ENCODE measurements around the gene CRISPLD2.

Gene CRISPLD2

GRCh38 chr16:84922351-84923120 lies 102.8 kb downstream of the CRISPLD2 start:
- no peaks in the 10 kb centered on the region for H3K36me3 ChIP-seq
- no peaks in the 10 kb centered on the region for H3K27me3 ChIP-seq
- TF ChIP-seq CTCF (IDR thresholded peaks at IDR 0.05), result no peak
- H3K4me1 ChIP-seq (ENCODE audit: control insufficient read depth in 1 of 2, insufficient read depth in 1 of 2, low read depth in 1 of 2, low read length in 1 of 2), result peaks cover 13 to 22% of the 10 kb centered on the region in 2 experiments
- peak overlapping the region; percentile 50 for H3K27ac ChIP-seq
- no peaks in the 10 kb centered on the region for H3K9me3 ChIP-seq
- no peak overlapping the region for H3K4me3 ChIP-seq (ENCODE audit: low read depth in 1 of 2, low read length in 1 of 2)

GRCh38 chr16:84924331-84925091 lies 104.7 kb downstream of the CRISPLD2 start:
- no peak for TF ChIP-seq CTCF (IDR thresholded peaks at IDR 0.05)
- no peaks in the 10 kb centered on the region for H3K9me3 ChIP-seq
- H3K4me3 ChIP-seq (ENCODE audit: low read depth in 1 of 2, low read length in 1 of 2), result no peak overlapping the region

GRCh38 chr16:84925092-84925772 lies 105.4 kb downstream of the CRISPLD2 start:
- Histone ChIP-seq H3K27ac (peak overlapping the region; percentile 25), H3K36me3 (no peaks in the 10 kb centered on the region), H3K4me1 (ENCODE audit: control insufficient read depth in 1 of 2, insufficient read depth in 1 of 2, low read depth in 1 of 2, low read length in 1 of 2) (peaks cover 13 to 22% of the 10 kb centered on the region in 2 experiments), H3K9me3 (no peaks in the 10 kb centered on the region), H3K27me3 (no peaks in the 10 kb centered on the region), H3K4me3 (ENCODE audit: low read depth in 1 of 2, low read length in 1 of 2) (no peak overlapping the region)
- TF ChIP-seq CTCF (IDR thresholded peaks at IDR 0.05), result peak; percentile 86

More at GRCh38 chr16:84924331-84925091, 104.7 kb downstream of the CRISPLD2 start:
- Histone ChIP-seq H3K4me1 (ENCODE audit: control insufficient read depth in 1 of 2, insufficient read depth in 1 of 2, low read depth in 1 of 2, low read length in 1 of 2) (peaks cover 13 to 22% of the 10 kb centered on the region in 2 experiments), H3K36me3 (no peaks in the 10 kb centered on the region), H3K27ac (peak overlapping the region; percentile 25), H3K27me3 (no peaks in the 10 kb centered on the region)

- no peak for TF ChIP-seq CTCF (IDR thresholded peaks at IDR 0.05)
- no peaks in the 10 kb centered on the region for H3K27me3 ChIP-seq
- H3K4me1 ChIP-seq (ENCODE audit: control insufficient read depth in 1 of 2, insufficient read depth in 1 of 2, low read depth in 1 of 2, low read length in 1 of 2), result peaks cover 13 to 22% of the 10 kb centered on the region in 2 experiments
Measured at GRCh38 chr16:84925773-84926372, 106.1 kb downstream of the CRISPLD2 start.

GRCh38 chr16:84926462-84926861 lies 106.7 kb downstream of the CRISPLD2 start:
- peak overlapping the region; percentile 8 for H3K27ac ChIP-seq
- TF ChIP-seq CTCF (IDR thresholded peaks at IDR 0.05), result no peak
- H3K9me3 ChIP-seq, result no peaks in the 10 kb centered on the region
- H3K36me3 ChIP-seq, result no peaks in the 10 kb centered on the region
- no peak overlapping the region for H3K4me3 ChIP-seq (ENCODE audit: low read depth in 1 of 2, low read length in 1 of 2)
- peaks cover 13 to 22% of the 10 kb centered on the region in 2 experiments for H3K4me1 ChIP-seq (ENCODE audit: control insufficient read depth in 1 of 2, insufficient read depth in 1 of 2, low read depth in 1 of 2, low read length in 1 of 2)
- H3K27me3 ChIP-seq, result no peaks in the 10 kb centered on the region

More at GRCh38 chr16:84925773-84926372, 106.1 kb downstream of the CRISPLD2 start:
- no peaks in the 10 kb centered on the region for H3K9me3 ChIP-seq
- no peak overlapping the region for H3K4me3 ChIP-seq (ENCODE audit: low read depth in 1 of 2, low read length in 1 of 2)
- no peaks in the 10 kb centered on the region for H3K36me3 ChIP-seq
- H3K27ac ChIP-seq, result peak overlapping the region; percentile 8

Measured in neutrophil (primary cell).